HG03439 (cell line): ENCODE results near the gene IQSEC3.

Source experiments
- ATAC-seq: cut with Tn5 transposase; IDR thresholded peaks from one replicate; pipeline ENCODE4 v1.9.1; 2021; ENCODE audit warnings: mild to moderate bottlenecking, moderate library complexity; ENCODE audit not compliant: unreplicated experiment

Gene IQSEC3

DNA sequence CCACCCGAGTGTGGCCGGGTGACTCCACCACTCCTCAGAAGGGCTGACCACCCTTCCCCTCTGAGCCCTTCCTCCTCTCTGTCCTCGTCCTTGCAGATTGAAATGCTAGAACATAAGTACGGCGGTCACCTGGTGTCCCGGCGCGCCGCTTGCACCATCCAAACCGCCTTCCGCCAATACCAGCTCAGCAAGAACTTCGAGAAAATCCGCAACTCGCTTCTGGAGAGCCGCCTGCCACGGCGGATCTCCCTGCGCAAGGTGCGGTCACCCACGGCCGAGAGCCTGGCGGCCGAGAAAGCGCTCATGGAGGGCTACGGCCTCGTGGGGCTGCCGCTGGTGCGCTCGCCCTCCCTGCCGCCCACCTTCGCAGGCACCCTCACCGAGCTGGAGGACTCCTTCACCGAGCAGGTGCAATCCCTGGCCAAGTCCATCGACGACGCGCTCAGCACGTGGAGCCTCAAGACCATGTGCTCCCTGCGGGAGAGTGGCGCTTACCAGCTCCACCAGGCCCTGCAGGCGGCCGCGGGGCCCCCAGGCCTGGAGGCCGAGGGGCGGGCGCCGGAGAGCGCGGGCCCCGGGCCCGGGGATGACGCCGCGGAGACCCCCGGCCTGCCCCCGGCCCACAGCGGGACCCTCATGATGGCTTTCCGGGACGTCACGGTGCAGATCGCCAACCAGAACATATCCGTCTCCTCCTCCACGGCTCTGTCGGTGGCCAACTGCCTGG, 71.8 kb downstream of the IQSEC3 start:
- no peak for ATAC-seq

DNA sequence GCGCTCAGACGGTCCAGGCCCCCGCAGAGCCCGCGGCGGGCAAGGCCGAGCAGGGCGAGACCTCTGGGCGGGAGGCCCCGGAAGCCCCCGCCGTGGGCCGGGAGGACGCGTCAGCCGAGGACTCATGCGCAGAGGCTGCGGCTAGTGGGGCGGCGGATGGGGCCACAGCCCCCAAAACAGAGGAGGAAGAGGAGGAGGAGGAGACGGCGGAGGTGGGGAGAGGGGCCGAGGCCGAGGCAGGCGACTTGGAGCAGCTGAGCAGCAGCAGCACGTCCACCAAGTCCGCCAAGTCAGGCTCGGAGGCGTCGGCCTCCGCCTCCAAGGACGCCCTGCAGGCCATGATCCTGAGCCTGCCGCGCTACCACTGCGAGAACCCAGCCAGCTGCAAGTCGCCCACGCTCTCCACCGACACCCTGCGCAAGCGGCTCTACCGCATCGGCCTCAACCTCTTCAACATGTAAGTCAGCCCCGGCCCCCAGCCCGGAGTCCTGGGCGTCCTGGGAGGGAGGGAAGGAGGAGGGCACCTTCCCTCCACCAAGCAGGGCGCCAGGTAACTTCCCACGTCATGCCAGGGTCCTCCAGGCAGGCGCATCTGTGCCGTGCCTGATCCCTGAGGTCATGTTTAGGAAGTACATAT, 72.4 kb downstream of the IQSEC3 start:
- ATAC-seq = no peak

DNA sequence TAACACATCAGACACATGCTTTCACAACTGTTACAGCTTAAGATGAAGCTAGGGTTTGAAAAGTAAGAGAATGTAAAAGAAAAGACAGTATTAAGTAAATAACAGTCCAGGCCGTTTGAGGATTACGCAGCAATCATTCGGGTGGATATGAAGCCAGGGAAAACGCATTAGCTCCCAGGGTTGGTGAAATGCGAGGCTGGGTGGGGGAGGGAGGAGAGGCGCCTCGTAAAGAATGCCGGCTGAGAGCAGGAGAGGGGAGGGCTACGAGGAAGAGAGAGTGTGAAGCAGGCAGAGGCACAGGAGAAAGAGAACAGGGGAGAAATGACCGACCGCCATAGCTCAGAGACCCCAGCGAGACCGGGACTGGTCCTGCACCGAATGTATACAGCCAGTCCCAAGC, 73.0 kb downstream of the IQSEC3 start:
- ATAC-seq = no peak

DNA sequence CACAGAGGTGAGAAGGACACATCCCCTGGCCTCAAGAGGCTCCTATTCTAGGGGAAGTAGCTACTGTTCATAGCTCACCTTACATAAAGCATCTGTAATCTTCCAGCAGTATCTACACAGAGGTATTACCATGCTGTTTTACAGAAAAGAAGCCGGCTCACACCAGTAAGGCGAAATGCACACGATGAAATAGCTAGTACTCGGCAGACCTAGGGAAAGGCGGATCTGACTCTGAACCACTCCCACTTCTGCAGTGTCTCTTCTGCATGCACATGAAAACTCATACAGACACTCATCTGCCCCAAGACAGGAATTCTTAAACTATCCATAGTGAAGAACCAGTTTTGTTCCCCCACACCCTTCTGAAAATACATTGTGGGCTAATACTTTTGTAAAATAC, 73.6 kb downstream of the IQSEC3 start:
- ATAC-seq = no peak

DNA sequence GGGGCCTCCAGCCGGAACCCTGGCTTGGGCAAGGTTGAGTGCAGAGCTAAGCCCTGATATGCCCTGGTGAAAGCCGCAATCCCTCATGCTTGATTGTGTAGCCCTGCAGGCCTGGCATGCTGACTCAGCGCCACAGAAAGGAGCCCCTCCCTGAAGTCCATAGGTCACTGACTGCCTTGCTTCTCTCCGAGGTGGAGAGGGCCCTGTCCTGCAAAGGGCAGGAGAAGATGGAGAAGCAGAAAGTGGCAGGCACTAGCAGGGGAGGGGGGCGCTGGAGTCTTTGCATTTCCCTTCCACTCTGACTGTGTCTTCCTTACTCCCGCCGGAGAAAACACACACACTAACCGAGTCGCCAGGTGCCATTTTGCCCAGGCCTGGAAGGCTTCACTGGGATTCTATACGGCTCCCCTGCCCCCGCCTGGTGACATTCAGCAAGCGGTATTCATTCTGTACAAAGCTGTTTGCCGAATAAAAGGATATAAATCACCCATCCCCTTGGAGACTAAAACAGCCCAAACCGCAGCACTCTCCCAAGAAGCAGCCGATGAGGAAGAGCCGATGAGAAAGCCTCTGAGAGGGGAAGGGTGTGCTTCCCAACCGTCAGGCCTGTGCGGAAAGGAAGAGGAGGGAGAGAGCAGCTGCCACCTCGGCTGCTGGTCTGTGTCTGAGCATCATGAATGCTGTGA, 77.5 kb downstream of the IQSEC3 start:
- no peak for ATAC-seq

DNA sequence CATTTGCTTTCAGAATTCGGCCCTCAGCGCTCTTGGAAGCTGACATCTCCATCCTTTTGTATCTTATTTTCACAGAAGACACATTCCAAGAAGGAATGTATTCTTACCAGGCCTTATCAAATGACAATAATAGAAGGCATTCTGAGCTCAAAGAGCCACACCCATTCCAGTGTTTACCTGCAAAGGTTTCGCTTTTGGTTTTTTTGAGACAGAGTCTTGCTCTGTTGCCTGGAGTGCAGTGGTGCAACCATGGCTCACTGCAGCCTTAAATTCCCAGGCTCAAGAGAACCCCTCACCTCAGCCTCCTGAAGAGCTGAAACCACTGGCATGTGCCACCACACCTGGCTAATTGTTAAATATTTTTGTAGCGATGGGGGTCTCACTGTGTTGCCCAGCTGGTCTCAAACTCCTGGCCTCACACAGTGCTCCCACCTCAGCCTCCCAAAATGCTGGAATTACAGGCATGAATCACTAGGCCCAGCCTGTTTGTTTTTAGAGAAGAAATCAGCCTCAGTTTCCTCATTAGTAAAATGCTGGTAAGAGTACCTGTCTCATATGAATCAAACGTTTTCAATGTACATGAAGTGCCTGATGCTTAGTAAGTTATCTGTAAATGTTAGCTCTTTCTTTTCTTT, 78.2 kb downstream of the IQSEC3 start:
- no peak for ATAC-seq

DNA sequence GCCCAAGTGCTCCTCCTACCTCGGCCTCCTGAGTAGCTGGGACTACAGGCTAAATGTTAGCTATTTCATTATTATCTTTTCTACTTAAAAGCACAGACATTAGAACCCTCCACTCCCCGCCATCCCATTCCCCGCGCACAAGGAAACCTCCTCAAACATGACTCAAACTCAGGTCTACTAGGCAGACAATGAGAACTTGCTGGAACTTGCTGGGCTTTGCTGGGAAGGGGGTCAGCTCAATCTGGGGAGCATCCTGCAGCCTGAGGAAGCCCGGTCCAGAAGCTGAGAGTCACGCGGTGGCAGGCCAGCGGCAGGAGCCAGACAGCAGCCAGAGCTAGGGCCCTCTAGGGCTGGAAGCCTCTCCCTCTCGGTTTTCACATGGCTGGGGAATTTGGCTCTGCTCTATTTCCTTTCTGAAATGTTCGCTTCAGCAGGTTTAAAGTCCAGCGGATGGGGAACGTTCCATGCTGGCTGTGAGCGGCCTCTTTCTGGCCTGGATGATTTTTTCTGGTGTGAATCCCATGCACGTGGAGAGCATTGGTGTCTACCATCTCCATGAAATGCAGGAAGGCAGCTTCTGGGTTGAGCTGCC, 78.9 kb downstream of the IQSEC3 start:
- ATAC-seq = no peak

DNA sequence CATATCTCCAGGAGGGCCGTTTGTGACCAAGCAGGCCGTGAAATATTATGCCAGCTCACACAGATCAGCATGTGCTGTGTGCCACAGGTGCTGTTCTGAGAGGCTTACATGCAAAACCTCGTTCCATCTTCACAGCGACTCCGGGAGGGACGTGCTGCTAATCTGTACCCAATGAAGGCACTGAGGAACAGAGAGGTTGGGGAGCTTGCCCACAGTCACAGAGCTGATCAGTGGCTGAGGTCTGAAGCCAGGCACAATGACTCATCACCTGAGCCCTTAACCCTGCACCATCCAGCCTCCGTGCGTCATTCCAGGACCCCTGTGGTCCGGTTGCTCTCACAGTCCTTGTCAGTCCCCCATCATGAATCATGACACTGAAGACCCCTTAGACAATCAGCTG, 80.7 kb downstream of the IQSEC3 start:
- no peak for ATAC-seq

DNA sequence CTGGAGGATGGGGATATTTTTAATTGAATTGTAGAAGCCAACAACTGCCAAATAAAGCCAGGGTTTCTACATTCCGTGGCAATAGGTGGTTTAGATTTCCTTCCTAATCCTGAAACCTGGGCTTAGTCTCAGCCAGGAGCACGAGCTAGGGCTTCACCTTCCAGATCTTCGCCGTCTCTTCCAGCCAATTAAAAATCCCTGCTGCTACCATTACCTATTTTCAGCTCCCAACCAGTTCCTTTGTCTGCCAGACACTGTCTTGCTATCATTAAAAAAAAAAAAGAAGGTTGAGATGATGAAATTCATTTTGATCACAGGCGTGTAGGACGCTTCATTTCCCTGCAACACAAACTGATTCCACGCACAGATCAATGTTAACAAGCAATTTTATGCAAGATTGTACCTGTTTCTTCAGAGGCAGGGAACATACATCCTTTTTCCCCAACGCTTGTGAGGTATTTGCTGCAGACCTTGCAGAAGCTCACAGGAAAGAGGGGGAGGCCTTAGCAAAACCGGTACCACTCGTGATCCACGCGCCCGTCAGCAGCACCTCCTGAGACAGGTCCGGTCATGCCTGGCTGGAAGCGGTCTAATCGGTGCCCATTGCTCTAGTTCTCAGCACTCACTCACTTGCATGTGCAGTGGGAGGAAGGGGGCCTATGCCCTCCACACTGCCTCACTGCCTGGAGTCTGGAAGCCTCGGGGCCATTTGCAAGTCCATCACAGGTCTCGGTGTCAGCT, 82.3 kb downstream of the IQSEC3 start:
- ATAC-seq = no peak

DNA sequence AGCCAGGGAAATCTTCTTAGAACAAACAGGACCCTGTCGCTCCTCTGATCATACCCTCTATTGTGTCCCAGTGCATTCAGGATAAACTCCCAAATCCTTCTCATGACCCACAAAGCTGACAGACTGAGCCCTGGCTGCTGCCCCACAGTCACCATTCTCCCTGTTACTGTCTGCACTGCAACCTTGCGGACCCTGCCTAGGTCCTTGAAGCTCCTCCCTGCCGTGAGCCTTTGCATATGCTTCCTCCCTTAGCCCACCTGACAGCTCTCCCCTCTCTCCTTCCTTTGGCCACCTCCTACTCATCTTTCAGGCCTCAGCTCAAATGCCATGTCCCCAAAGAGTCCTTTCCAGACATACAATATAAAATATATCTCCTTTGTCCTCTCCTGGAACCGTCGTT, 85.0 kb downstream of the IQSEC3 start:
- ATAC-seq = no peak

DNA sequence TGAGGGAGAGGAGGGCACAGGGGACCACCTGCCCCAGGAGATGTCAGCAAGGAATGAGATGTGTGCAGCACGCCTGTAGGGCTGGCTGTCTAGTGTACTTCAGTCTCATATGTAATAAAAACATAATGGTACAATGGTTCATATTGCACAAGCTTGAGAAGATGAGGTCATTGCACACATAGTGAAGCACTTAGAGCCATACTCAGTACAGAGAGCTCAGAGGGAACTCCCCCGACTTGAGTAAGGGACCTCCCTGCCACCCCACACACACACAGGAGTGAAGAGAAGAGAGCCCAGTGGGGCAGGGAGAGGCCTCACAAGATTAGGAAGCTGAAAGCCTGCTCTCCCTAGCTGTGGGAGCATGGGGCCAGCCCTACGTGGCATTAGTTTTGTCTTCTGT, 85.9 kb downstream of the IQSEC3 start:
- no peak for ATAC-seq

DNA sequence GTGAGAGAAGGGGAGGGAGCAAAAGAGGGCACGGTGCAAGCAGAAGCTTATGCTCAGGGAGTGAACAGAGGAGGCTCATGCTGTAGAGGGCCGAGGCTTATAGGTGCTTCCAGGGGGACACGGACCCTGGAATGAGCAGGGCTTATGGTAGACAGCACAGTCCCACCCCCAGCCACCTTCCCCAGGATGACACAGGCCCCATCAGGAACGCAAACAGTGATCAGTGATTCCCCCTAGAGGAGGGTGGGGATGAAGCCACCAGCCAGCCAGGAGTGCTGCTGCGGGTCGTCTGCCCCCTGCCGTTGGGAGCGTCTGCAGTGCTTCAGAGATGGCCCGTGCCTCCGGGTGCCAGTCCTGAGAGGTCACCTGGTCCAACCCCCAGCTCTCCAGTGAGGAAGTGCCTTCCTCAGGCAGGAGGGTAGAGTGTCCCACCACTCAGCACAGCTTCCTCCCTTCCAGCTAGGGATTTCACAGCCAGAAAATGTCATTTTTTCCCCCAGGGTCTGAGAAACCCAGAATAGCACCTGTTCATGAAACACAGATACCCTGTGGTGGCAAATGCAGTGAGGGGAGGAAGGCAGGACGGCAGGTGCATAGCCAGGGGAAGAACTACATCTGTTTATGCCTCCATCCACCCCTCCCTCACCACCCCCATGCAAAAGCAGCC, 86.6 kb downstream of the IQSEC3 start:
- ATAC-seq = no peak

DNA sequence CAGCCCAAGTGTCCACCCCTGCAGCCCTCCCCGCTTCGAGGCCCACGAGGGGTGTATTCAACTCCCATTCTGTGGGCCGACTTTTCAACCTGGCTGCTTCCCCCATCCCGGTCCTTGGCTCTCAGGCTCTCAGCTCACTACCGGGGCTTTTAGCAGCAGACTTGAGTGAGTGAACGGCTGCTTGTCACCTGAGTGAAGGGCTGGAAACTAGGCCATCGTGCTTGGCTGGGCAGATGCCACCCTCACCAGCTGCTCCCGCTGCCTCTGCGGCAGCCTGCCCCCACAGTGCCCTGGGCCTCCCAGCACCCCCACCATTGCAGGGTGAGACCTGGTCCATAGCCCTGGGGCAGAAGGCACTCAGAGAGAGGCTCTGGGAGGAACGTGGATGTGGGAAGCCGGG, 87.5 kb downstream of the IQSEC3 start:
- no peak for ATAC-seq

DNA sequence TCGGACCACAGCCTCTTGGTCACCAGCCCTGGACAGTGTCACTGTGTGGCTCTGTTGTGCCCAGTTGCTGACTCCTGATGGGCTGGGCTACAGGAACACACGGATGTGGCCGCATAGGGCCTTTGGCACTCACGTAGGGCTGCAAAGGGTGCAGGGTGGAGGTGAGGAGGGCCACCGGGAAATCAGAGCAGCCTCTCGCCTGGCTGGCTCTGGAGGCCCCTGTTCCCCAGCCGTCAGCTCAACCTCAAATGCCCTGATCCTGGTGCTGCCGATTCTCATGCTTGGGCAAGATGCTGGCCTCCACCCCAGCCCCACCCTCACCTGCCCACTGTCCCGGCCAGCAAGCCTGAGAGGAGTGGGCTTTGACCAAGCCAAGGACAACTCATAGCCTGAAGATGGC, 88.4 kb downstream of the IQSEC3 start:
- ATAC-seq = no peak

DNA sequence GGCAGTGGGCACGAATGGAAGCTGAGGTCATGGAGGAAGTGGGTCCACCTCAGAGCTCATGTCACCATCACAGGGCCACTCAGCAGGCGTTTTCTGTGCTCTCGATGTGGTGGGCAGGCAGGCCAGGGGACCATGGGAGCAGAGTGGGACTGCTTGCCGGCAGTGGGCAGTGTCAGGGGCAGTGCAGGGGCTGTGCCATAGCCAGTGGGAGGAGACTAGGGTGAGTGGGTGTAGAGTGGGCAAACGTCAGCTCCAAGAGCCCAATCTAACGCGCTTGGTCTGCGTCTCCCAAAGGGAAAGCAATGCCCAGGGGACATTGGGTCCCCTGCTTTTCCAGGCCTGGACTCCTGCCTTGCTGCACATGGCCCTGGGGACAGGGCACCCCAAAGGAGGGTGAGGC, 89.1 kb downstream of the IQSEC3 start:
- no peak for ATAC-seq

DNA sequence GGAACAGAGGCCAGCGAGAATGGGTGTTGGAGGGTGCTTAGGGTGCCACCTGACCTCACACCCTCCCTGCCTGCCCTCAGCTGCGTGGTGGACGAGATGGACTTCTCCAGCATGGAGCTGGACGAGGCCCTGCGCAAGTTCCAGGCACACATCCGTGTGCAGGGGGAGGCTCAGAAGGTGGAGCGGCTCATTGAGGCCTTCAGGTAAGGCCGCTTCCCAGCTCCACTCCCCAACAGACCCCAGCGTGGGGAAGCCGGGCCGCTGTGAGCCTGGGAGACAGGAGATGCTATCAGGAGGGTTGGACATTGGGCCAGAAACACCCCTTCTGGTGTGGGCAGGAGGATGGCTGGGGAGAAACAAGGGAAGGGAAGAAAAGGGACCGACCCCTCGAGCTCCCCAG, 90.4 kb downstream of the IQSEC3 start:
- ATAC-seq = no peak

DNA sequence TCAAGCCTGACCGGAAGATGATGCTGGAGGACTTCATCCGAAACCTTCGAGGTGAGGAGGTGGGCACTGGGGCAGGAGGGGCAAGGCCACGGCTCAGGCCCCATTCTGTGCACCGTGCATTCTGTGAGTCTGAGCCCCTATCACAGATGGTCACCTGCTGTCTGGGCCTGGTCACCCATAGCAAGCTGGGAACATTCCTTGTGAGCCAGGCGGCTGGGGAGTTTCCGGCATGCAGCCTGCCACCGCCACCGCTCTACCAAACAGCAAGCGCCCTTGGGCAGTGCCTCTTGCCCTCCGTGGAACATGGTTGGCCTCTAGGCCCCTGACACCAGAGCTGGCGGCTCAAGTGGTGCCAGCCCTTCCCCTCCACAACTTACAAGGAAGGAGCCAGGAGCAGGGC, 91.1 kb downstream of the IQSEC3 start:
- no peak for ATAC-seq

DNA sequence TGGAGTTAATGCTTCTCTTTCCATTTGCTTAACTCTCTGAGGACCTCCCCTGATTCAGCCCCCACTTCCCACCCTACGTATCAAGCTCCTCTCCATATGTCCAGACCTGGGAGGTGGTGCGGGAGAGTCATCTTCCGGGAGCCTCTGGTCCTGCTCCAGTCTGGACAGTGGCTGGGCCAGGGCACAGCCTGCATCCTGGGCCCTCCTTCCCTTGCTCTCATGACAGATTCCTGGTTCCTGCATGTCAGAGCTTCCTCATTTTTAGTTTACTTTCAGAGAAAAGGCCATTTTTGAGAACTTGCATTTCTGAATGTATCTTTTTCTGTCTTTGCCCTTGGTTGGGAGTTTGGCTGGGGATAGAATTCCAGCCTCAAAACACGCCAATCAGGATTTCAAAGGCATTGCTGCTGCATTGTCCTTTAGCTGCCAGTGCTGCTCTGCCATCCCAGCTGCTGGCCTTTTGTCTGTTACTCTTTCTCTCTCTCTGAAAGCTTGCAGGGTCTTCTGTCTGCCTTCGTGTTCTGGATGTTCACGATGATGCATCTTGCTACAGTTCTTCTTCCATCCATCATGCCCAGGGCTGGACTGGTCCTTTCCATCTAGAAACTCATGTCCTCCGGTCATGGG, 92.7 kb downstream of the IQSEC3 start:
- ATAC-seq = no peak

DNA sequence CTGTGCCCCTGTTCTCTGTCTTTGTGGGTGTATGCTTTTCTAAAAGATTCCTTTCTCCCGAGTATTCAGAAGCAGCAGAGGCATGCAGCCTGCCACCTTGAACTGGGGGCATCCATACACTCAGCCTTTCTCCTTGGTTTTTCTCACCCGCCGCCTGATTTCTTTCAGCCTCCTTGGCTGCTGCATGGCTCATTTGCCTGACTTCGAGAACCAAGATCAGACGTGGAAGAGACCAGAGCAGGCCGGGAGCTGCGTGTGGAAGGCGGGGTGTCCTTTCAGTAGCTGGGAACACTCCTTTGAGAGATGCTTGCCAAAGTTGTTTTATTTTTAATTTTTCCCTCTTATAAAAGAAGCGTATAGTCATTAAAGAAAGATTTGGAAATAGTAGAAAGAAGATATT, 94.3 kb downstream of the IQSEC3 start:
- no peak for ATAC-seq

DNA sequence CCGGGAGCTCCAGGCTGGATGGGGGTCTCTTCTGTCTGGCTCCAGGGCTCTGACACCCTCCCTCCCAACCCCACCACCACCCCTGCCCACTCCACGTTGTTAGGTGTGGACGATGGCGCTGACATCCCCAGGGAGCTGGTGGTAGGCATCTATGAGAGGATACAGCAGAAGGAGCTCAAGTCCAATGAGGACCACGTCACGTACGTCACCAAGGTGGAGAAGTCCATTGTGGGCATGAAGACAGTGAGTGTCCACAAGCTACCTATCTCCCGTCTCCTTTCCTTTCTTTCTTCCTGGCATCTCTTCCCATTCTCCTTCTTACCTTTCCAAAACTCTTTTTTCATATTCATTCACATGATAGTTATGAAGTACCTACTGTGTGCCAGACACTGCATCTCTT, 95.3 kb downstream of the IQSEC3 start:
- ATAC-seq = no peak
